ENCODE data around the gene APBB1IP.

DNA sequence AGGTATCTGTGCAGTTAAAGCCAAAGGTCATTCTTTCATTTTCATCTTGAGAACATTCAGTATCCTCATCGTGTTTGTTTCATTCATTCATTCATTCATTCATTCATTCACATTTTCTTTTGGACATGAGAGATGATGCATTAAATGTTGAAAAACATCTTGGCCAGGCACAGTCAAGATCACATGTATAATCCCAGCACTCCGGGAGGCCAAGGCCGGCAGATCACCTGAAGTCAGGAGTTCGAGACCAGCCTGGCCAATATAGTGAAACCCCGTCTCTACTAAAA lies 34.3 kb downstream of the APBB1IP start:
- TF ChIP-seq, protein P1, sequence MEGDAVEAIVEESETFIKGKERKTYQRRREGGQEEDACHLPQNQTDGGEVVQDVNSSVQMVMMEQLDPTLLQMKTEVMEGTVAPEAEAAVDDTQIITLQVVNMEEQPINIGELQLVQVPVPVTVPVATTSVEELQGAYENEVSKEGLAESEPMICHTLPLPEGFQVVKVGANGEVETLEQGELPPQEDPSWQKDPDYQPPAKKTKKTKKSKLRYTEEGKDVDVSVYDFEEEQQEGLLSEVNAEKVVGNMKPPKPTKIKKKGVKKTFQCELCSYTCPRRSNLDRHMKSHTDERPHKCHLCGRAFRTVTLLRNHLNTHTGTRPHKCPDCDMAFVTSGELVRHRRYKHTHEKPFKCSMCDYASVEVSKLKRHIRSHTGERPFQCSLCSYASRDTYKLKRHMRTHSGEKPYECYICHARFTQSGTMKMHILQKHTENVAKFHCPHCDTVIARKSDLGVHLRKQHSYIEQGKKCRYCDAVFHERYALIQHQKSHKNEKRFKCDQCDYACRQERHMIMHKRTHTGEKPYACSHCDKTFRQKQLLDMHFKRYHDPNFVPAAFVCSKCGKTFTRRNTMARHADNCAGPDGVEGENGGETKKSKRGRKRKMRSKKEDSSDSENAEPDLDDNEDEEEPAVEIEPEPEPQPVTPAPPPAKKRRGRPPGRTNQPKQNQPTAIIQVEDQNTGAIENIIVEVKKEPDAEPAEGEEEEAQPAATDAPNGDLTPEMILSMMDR (IDR thresholded peaks at IDR 0.05; ENCODE audit: low read depth, low read length, poor library complexity, severe bottlenecking) = no peak
- no peak for TF ChIP-seq EZH2phosphoT487 (IDR thresholded peaks at IDR 0.05; ENCODE audit: borderline replicate concordance, low read length)

Data from DOHH2 (cell line).